ENCODE results near the gene ZNF100. TPM values are rescaled to one million over a fixed set of nuclear protein-coding genes. Genes with fewer than 3 reads are reported as not detected.

Gene ZNF100
- total RNA-seq, 1 donor from 2014 or later = 5.4 TPM

Small RNA genes lying within 50 kb of the gene (small RNA-seq; reads per million reads assigned to genes)
- gene VN1R84P = not detected

Other genes with a start within 250 kb of the ZNF100 start
- gene ZNF43, start 68.6 kb upstream of the ZNF100 start, total RNA-seq = 12.0 TPM
- gene ZNF208, start 243.4 kb upstream of the ZNF100 start, total RNA-seq = 5.6 TPM

Data from vagina (tissue), 1 donor.